ENCODE results near the gene ZSCAN12.

The ZSCAN12 gene

GRCh38 chr6:28378644-28379043 lies 20.9 kb downstream of the ZSCAN12 start:
- no peak for DNase-seq (ENCODE audit: low read depth)
- no peak overlapping the region for H3K4me3 ChIP-seq (ENCODE audit: low read length)
- no peak for TF ChIP-seq CTCF (conservative IDR thresholded peaks at IDR 0.05; ENCODE audit: low read depth, low read length)

GRCh38 chr6:28377879-28378278 lies 21.7 kb downstream of the ZSCAN12 start:
- no peak overlapping the region for H3K4me3 ChIP-seq (ENCODE audit: low read length)
- no peak for TF ChIP-seq CTCF (conservative IDR thresholded peaks at IDR 0.05; ENCODE audit: low read depth, low read length)
- DNase-seq (ENCODE audit: low read depth), result no peak

GRCh38 chr6:28373925-28374324 lies 25.6 kb downstream of the ZSCAN12 start:
- H3K4me3 ChIP-seq (ENCODE audit: low read length), result no peak overlapping the region
- no peak for DNase-seq (ENCODE audit: low read depth)
- no peak for TF ChIP-seq CTCF (conservative IDR thresholded peaks at IDR 0.05; ENCODE audit: low read depth, low read length)

- no peak for TF ChIP-seq CTCF (conservative IDR thresholded peaks at IDR 0.05; ENCODE audit: low read depth, low read length)
Measured at GRCh38 chr6:28371706-28372451, 27.7 kb downstream of the ZSCAN12 start.

GRCh38 chr6:28371280-28371679 lies 28.3 kb downstream of the ZSCAN12 start:
- H3K4me3 ChIP-seq (ENCODE audit: low read length), result no peak overlapping the region
- DNase-seq (ENCODE audit: low read depth), result no peak
- no peak for TF ChIP-seq CTCF (conservative IDR thresholded peaks at IDR 0.05; ENCODE audit: low read depth, low read length)

More at GRCh38 chr6:28371706-28372451, 27.7 kb downstream of the ZSCAN12 start:
- no peak overlapping the region for H3K4me3 ChIP-seq (ENCODE audit: low read length)
- no peak for DNase-seq (ENCODE audit: low read depth)

- DNase-seq (ENCODE audit: low read depth), result no peak
- TF ChIP-seq CTCF (conservative IDR thresholded peaks at IDR 0.05; ENCODE audit: low read depth, low read length), result no peak
- H3K4me3 ChIP-seq (ENCODE audit: low read length), result no peak overlapping the region
Measured at GRCh38 chr6:28370440-28370839, 29.1 kb downstream of the ZSCAN12 start.

DNA sequence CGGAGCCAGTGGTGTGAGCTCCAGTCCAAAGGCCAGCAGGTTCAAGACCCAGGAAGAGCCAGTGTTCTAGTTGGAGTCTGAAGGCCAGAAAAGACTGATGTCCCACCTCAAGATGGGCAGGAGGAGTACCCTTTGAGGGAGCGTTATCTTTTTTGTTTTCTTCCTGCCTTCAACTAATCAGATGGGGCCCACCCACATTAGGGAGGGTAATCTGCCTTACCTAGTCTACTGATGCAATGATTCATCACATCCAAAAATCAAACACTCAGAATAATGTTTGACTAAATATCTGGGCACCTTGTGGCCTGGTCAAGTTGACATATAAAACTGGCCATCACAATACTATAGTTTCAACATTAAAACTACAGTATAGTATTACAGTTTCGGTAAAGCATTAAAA lies 30.1 kb downstream of the ZSCAN12 start:
- H3K4me3 ChIP-seq (ENCODE audit: low read length), result no peak overlapping the region
- no peak for DNase-seq (ENCODE audit: low read depth)
- TF ChIP-seq CTCF (conservative IDR thresholded peaks at IDR 0.05; ENCODE audit: low read depth, low read length), result no peak
